BE2C (cell line): Measurements from ENCODE around the gene DYRK1A.

Experiments used
- DNase-seq: peaks from one replicate; pipeline ENCODE4 v3.0.0-alpha.2; 2020
- H3K27me3 ChIP-seq: fragments of 250-450 bp; sonication (Bioruptor Pico); 2 replicates; pipeline ENCODE4 v1.5.1; 2020; ENCODE audit warnings: mild to moderate bottlenecking
- H3K36me3 ChIP-seq: fragments of 250-450 bp; sonication (Bioruptor Pico); 2 replicates; pipeline ENCODE4 v1.5.1; 2020; ENCODE audit warnings: mild to moderate bottlenecking
- H3K4me1 ChIP-seq: fragments of 250-450 bp; sonication (Bioruptor Pico); 2 replicates; pipeline ENCODE4 v1.5.1; 2020
- H3K4me3 ChIP-seq: 2 replicates; pipeline ENCODE4 v1.5.1; 2011; ENCODE audit warnings: low read depth, low read length
- H3K9me3 ChIP-seq: fragments of 250-450 bp; sonication (Bioruptor Pico); 2 replicates; pipeline ENCODE4 v1.5.1; 2020
- TF ChIP-seq, protein P1 (sequence below): IDR thresholded peaks from 2 replicates; pipeline ENCODE4 v1.5.1; 2012; ENCODE audit warnings: mild to moderate bottlenecking, low read depth, low read length

Gene DYRK1A

DNA sequence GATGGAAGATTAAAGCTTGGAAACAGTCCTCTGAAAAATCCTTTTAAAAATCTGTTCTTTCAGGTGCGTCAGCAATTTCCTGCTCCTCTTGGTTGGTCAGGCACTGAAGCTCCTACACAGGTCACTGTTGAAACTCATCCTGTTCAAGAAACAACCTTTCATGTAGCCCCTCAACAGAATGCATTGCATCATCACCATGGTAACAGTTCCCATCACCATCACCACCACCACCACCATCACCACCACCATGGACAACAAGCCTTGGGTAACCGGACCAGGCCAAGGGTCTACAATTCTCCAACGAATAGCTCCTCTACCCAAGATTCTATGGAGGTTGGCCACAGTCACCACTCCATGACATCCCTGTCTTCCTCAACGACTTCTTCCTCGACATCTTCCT, 145.3 kb downstream of the DYRK1A start:
- TF ChIP-seq, protein P1, sequence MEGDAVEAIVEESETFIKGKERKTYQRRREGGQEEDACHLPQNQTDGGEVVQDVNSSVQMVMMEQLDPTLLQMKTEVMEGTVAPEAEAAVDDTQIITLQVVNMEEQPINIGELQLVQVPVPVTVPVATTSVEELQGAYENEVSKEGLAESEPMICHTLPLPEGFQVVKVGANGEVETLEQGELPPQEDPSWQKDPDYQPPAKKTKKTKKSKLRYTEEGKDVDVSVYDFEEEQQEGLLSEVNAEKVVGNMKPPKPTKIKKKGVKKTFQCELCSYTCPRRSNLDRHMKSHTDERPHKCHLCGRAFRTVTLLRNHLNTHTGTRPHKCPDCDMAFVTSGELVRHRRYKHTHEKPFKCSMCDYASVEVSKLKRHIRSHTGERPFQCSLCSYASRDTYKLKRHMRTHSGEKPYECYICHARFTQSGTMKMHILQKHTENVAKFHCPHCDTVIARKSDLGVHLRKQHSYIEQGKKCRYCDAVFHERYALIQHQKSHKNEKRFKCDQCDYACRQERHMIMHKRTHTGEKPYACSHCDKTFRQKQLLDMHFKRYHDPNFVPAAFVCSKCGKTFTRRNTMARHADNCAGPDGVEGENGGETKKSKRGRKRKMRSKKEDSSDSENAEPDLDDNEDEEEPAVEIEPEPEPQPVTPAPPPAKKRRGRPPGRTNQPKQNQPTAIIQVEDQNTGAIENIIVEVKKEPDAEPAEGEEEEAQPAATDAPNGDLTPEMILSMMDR, result no peak
- H3K9me3 ChIP-seq, result no peaks in the 10 kb centered on the region
- H3K4me3 ChIP-seq, result no peak overlapping the region
- H3K4me1 ChIP-seq, result no peaks in the 10 kb centered on the region; the same call in 1 of the 2 replicates
- no peak for DNase-seq
- no peaks in the 10 kb centered on the region for H3K27me3 ChIP-seq
- H3K36me3 ChIP-seq, result peaks cover 67% of the 10 kb centered on the region

DNA sequence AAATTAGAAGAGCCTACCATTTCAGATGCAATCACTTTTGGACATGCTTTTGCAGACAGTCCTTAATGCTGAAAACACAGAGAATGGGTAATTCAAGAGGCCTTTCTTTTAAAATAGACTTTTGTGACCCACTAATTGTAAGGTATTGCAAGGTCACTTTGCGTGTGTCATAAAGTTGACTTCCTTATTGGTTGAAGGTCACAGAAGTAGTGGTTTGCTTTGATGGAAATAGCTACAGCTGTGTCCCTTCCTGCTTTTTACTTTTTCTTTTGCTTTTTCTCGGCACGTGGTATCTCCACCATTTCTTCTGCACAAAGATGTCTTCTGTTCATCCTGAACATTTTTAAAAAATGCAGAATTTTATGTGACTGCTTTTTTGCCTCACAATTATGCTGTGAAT, 146.8 kb downstream of the DYRK1A start:
- no peaks in the 10 kb centered on the region for H3K27me3 ChIP-seq
- TF ChIP-seq, protein P1, result no peak
- peaks cover 56% of the 10 kb centered on the region for H3K36me3 ChIP-seq
- H3K4me1 ChIP-seq, result no peaks in the 10 kb centered on the region
- no peak overlapping the region for H3K4me3 ChIP-seq
- H3K9me3 ChIP-seq, result no peaks in the 10 kb centered on the region
- no peak for DNase-seq

DNA sequence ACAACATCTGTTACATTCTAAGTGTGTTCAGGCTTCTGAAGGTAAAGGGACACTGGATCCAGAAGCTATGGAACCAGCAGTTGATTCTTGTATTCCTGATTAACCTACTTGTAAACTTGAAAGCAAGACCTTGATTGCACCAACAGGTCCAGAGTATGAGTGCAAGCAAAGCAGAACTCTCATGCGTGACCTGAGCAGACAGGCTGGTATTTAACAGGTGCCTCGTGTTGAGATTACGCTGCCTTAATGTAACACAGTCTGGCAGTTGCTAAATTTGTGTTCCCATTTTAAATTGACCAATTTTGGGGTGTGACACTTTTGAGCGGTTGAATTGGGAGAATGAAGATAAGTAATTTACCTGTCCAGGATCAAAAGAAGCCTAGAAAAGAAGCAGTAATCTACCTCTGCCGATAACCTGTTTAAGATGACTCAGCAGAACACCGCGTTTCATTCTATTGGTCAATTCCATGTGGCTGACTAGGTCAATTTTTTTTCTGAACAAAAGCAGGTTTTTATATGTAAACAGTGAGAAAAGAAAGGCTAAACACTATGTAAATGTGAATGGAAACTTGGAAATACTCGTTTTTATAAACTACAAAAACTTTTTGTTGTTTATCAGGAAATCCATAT, 147.6 kb downstream of the DYRK1A start:
- no peaks in the 10 kb centered on the region for H3K4me1 ChIP-seq
- TF ChIP-seq, protein P1, result no peak
- H3K4me3 ChIP-seq, result no peak overlapping the region
- H3K36me3 ChIP-seq, result peaks cover 48% of the 10 kb centered on the region
- H3K27me3 ChIP-seq, result no peaks in the 10 kb centered on the region
- no peaks in the 10 kb centered on the region for H3K9me3 ChIP-seq
- no peak for DNase-seq

DNA sequence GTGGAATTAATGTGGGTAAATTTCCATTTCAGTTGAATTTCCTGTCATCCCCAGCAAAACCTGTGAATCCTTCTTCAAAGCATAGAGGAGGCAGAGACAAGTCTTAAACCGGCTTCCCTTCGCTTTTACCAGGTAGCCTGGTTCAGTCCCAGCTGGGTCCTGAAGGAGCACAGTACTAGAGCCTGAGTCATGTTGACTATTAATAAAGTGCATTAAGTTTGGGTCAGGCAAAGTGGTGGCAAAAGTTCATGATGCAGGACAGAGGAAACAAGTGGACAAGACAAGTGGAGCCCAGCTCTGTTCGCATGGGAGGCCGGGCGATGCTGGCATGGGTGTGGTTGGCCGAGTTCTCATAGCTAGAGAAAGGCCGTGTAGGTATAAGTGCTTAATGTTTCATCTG, 150.4 kb downstream of the DYRK1A start:
- no peak for DNase-seq
- H3K4me1 ChIP-seq, result no peaks in the 10 kb centered on the region
- no peaks in the 10 kb centered on the region for H3K27me3 ChIP-seq
- no peaks in the 10 kb centered on the region for H3K9me3 ChIP-seq
- H3K36me3 ChIP-seq, result peaks cover 23% of the 10 kb centered on the region
- H3K4me3 ChIP-seq, result no peak overlapping the region
- TF ChIP-seq, protein P1, result no peak

DNA sequence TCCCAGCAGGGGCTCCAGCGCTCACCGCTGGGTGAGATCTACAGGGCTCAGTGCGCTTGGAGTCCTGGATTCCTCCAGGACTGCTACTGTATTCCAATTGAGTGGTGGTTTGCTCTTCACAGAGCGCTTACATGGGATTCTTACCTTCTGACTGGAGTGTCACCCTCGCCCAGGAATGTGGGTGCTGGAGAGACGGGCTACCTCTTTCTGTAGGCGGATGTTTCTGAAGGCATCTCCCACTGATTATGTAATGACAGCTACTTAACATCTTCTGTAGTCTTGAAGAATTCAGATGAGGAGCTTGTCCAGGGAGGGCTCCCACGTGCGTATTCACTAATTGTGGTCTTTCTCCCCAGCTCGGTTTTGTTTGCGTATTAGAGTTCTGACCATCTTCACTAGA, 154.2 kb downstream of the DYRK1A start:
- H3K9me3 ChIP-seq, result no peaks in the 10 kb centered on the region
- no peak for DNase-seq
- H3K4me3 ChIP-seq, result no peak overlapping the region
- peaks cover 4% of the 10 kb centered on the region for H3K36me3 ChIP-seq
- TF ChIP-seq, protein P1, result no peak
- H3K27me3 ChIP-seq, result no peaks in the 10 kb centered on the region
- H3K4me1 ChIP-seq, result no peaks in the 10 kb centered on the region

DNA sequence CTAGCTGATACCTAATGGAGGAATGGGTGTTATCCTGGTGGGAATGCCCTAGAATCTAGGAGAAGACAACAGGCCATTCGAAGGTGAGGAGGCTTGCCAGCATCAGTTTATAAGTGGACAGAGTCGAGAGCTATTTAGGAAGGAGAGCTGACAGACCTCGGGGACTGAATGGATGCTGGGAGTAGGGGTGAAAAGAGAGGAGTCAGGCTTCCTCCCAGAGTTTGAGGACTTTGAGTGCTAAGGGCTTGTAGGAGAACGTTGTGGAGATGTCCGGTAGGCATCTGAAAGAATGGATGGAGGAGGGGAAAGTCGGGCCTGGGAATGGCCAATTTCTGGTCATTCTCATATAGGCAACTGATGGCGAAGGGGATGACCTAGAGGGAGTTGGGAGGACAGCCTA, 155.1 kb downstream of the DYRK1A start:
- Histone ChIP-seq H3K27me3 (no peaks in the 10 kb centered on the region), H3K4me3 (no peak overlapping the region), H3K9me3 (no peaks in the 10 kb centered on the region), H3K36me3 (peaks cover 4% of the 10 kb centered on the region), H3K4me1 (no peaks in the 10 kb centered on the region)
- TF ChIP-seq, protein P1, result no peak
- no peak for DNase-seq
